NB4 (cell line): ENCODE data around the gene S100A13.

Experiments
- CTCF ChIP-seq: IDR thresholded peaks from one replicate; pipeline ENCODE4 v1.5.1; 2012; ENCODE audit warnings: low read depth, low read length
- MYC ChIP-seq: IDR thresholded peaks from 2 replicates; pipeline ENCODE4 v1.6.1; 2011; ENCODE audit warnings: low read depth, low read length
- POLR2A ChIP-seq: IDR thresholded peaks from 2 replicates; pipeline ENCODE4 v1.6.1; 2011; ENCODE audit warnings: mild to moderate bottlenecking; ENCODE audit not compliant: insufficient read length; ENCODE audit errors: extremely low read depth
- TF ChIP-seq, protein P1 (sequence below): IDR thresholded peaks from 2 replicates; pipeline ENCODE4 v1.6.1; 2011; ENCODE audit warnings: low read depth, low read length

DNA sequence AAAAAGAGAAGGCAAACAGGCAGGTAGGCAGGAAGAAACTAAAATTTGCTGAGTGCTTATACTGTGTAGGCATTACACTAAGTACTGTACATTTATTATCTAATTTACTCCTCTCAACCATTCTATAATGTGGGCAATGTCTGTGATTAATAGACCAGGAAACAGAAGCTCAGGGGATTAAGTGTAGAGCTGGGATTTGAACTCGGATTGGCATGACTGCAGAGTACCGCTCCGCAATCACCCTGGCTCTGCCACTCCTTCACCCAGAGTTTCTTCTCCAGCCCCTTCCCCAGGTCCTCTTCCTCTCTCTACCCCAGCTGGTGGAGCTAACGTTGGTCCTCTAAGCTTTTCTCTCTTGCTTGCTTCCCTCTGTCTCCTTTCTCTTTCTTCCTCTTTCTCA, 50.2 kb downstream of the S100A13 start:
- no peak for TF ChIP-seq MYC
- no peak for TF ChIP-seq POLR2A
- no peak for TF ChIP-seq CTCF
- TF ChIP-seq, protein P1, sequence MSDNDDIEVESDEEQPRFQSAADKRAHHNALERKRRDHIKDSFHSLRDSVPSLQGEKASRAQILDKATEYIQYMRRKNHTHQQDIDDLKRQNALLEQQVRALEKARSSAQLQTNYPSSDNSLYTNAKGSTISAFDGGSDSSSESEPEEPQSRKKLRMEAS, result no peak
